DND-41 (cell line): ENCODE measurements around the gene TSHZ2.

Experiments used
- CTCF ChIP-seq: IDR thresholded peaks from 2 replicates; pipeline ENCODE4 v1.5.1; 2012; ENCODE audit warnings: borderline replicate concordance, low read length, moderate library complexity, mild to moderate bottlenecking; ENCODE audit not compliant: poor library complexity, severe bottlenecking; ENCODE audit errors: extremely low read depth
- EZH2 ChIP-seq: IDR thresholded peaks from 3 replicates; pipeline ENCODE4 v1.6.1; 2012; ENCODE audit warnings: borderline replicate concordance, low read depth, mild to moderate bottlenecking, moderate library complexity, low read length, inconsistent platforms; ENCODE audit not compliant: severe bottlenecking

- no peak for TF ChIP-seq CTCF
- TF ChIP-seq EZH2, result no peak
These were observed 476.7 kb downstream of the TSHZ2 start for GRCh38 chr20:53448875-53449274.
